GM12891 (cell line): ENCODE results near the gene C1orf35.
"Not testable (repeated sequence)": the region's sequence is repeated elsewhere in the genome, so short reads cannot be mapped to it uniquely, and the experiment has no call there.

Experiments
- POLR2A ChIP-seq: IDR thresholded peaks from 2 replicates; pipeline ENCODE4 v1.6.1; 2011; ENCODE audit warnings: low read depth, low read length, control low read depth
- POLR2AphosphoS5 ChIP-seq: IDR thresholded peaks from 2 replicates; pipeline ENCODE4 v1.6.1; 2011; ENCODE audit warnings: low read depth, low read length, control low read depth

- TF ChIP-seq POLR2AphosphoS5, POLR2A: not testable (repeated sequence)
Measured at GRCh38 chr1:228111315-228111714, 8.2 kb upstream of the C1orf35 start.
